Left hindlimb (tissue), 1 donor: Measurements from ENCODE around the gene MARK3.

ENCODE experiments used
- DNase-seq: peaks from one replicate; pipeline ENCODE4 v3.0.0-alpha.2; 2018

Gene MARK3

DNA sequence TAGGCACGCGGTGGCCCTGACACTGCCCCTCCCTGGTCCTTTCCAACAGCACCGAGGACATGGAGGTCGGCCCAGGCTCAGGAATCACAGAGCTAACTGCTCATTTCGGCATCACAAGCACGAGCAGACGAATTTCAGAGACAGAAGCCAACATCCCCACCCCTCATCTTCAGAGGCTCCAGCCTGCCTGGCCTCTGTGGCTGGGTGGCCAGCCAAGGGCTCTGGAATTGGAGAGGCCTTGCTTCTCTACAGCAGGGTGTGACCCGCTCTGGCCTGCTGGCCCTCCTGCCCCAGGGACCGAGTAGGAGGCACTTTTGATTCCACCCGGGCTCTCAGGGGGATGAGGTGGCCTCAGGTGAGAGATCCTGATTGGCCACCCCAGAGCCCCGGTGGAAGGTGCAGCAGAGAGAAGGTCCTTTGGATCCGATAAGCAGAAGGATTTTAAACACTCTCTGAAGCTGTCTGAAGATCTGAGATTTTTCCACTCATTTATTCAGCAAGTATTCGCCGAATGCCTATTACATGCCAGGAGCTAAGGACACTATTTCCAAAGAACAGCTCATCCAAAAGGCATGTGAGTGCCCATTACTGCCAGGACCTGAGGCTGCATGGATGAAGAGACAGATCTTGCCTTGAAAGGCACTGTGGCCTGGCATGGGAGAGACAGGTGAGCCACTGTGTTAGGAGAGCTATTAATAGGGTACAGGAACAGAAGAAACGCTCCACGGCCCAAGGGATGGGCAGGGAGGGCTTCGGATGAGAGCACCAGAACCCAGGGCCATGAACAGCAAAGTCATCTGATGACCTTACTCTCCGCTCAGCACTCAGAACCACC lies 167.0 kb downstream of the MARK3 start:
- peak; percentile 85 for DNase-seq

DNA sequence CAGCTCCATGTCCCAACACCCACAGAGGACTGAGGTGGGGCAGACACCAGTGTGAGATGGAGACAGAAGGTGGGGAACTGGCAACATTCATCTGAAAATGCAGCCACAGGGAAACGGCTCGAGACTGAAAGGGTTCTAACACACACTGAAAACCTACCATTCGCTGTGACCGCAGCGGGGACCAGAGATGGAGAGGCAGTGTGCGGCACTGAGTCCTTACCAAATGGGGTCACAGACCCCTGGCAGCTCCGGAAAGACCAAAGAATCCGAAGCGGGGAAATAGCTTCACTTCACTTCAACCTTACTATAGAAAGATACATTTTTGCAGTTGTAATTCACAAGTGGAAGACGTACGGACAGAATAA lies 167.6 kb downstream of the MARK3 start:
- no peak for DNase-seq
